Endothelial cell of umbilical vein (primary cell): ENCODE results near the gene MPST. TPM values are rescaled to one million over a fixed set of nuclear protein-coding genes. Genes with fewer than 3 reads are reported as not detected.

ENCODE experiments used
- BruUV-seq: library from RNA; stranded (reverse); fragments of 400-500 nt; replicated peaks from 2 replicates; lab custom pipeline; 2021; lab: Mats Ljungman, UMichigan
- CTCF ChIA-PET: fragments of 300-600, 350-600 bp; sonication (Branson Sonifier 250); formaldehyde crosslinking; loops from one replicate; lab custom pipeline; 2021; ENCODE audit warnings: antibody characterized with exemption, inconsistent platforms; lab: Charles Lee
- POLR2A ChIA-PET: fragments of 300-600, 350-600 bp; sonication (Branson Sonifier 250); formaldehyde crosslinking; loops from one replicate; lab custom pipeline; 2021; ENCODE audit warnings: antibody characterized with exemption, inconsistent platforms; lab: Charles Lee
- DNase-seq: peaks from one replicate; pipeline ENCODE4 v3.0.0-alpha.2; 2011; ENCODE audit warnings: low read depth, low spot score
- FAIRE-seq: peaks from 2 replicates; lab custom pipeline; 2011; peaks lifted over from hg19 to GRCh38; lab: Jason Lieb, UNC
- H2AFZ ChIP-seq: 2 replicates; pipeline ENCODE4 v1.6.0; 2012; ENCODE audit warnings: low read depth, low read length, control low read depth, inconsistent platforms
- H3K27ac ChIP-seq: 2 replicates; pipeline ENCODE4 v1.5.1; 2011; ENCODE audit warnings: low read depth, mild to moderate bottlenecking, control low read depth, low read length, moderate library complexity; ENCODE audit not compliant: insufficient read depth
- H3K27me3 ChIP-seq, 2 experiments: 2 replicates each; pipeline versions ENCODE4 v1.6.0 to v1.6.1; 2011; ENCODE audit warnings: low read length in 2 of 2, mixed read lengths in 1 of 2; ENCODE audit not compliant: control insufficient read depth in 2 of 2, insufficient read depth in 2 of 2
- H3K36me3 ChIP-seq, 2 experiments: 2 replicates in 1 of 2; 3 replicates in 1 of 2; pipeline ENCODE4 v1.5.1; 2011; ENCODE audit warnings: low read length in 2 of 2, mild to moderate bottlenecking in 1 of 2, moderate library complexity in 1 of 2; ENCODE audit not compliant: control insufficient read depth in 2 of 2, insufficient read depth in 2 of 2; ENCODE audit errors: extremely low read depth in 1 of 2
- H3K4me1 ChIP-seq: 3 replicates; pipeline ENCODE4 v1.5.1; 2011; ENCODE audit warnings: mild to moderate bottlenecking, low read length; ENCODE audit not compliant: control insufficient read depth, insufficient read depth; ENCODE audit errors: extremely low read depth
- H3K4me2 ChIP-seq: 2 replicates; pipeline ENCODE4 v1.6.1; 2011; ENCODE audit warnings: low read length, control low read depth, mixed read lengths; ENCODE audit not compliant: insufficient read depth
- H3K4me3 ChIP-seq, 3 experiments: fragments of 200-600 bp in 1 of 3; sonication (generic), shearing (Covaris generic) in 1 of 3; replicated peaks in 1 of 3; 2 replicates each; pipeline ENCODE4 v1.5.1; 2011 to 2016; ENCODE audit warnings: control low read depth in 3 of 3, low read length in 3 of 3, mild to moderate bottlenecking in 2 of 3, inconsistent platforms in 1 of 3, low read depth in 1 of 3, moderate library complexity in 1 of 3; ENCODE audit not compliant: insufficient read depth in 1 of 3
- H3K79me2 ChIP-seq: 2 replicates; pipeline ENCODE4 v1.6.0; 2012; ENCODE audit warnings: low read length, inconsistent platforms; ENCODE audit not compliant: control insufficient read depth, insufficient read depth
- H3K9ac ChIP-seq: replicated peaks from 2 replicates; pipeline ENCODE3; 2011; ENCODE audit warnings: low read length, control low read depth; ENCODE audit not compliant: insufficient read depth; ENCODE audit errors: extremely low read depth
- H3K9me1 ChIP-seq: replicated peaks from 3 replicates; pipeline ENCODE4 v1.6.0; 2011; ENCODE audit warnings: mild to moderate bottlenecking, low read length; ENCODE audit not compliant: control insufficient read depth, insufficient read depth; ENCODE audit errors: extremely low read depth
- H3K9me3 ChIP-seq: replicated peaks from 2 replicates; pipeline ENCODE4 v1.5.1; 2012; ENCODE audit warnings: low read length, inconsistent platforms; ENCODE audit not compliant: control insufficient read depth, insufficient read depth
- H4K20me1 ChIP-seq: replicated peaks from 2 replicates; pipeline ENCODE3; 2011; ENCODE audit warnings: mild to moderate bottlenecking, low read length; ENCODE audit not compliant: control insufficient read depth, insufficient read depth; ENCODE audit errors: extremely low read depth
- EZH2 ChIP-seq: IDR thresholded peaks from 2 replicates; pipeline ENCODE4 v1.6.1; 2012; ENCODE audit warnings: borderline replicate concordance, low read depth, mild to moderate bottlenecking, moderate library complexity, low read length, inconsistent platforms; ENCODE audit not compliant: severe bottlenecking
- FOS ChIP-seq: IDR thresholded peaks from 2 replicates; pipeline ENCODE4 v1.6.1; 2011; ENCODE audit warnings: mild to moderate bottlenecking, low read length, moderate library complexity, borderline replicate concordance; ENCODE audit not compliant: insufficient read depth
- GATA2 ChIP-seq: IDR thresholded peaks from 2 replicates; pipeline ENCODE4 v1.7.0; 2011; ENCODE audit warnings: low read depth, mild to moderate bottlenecking, moderate library complexity, mixed read lengths, low read length; ENCODE audit not compliant: insufficient read length, insufficient read depth
- JUN ChIP-seq: IDR thresholded peaks from 2 replicates; pipeline ENCODE4 v1.6.1; 2011; ENCODE audit warnings: borderline replicate concordance, low read depth; ENCODE audit not compliant: insufficient read length, insufficient read depth
- MYC ChIP-seq: IDR thresholded peaks from one replicate; pipeline ENCODE4 v1.6.1; 2011; ENCODE audit warnings: mild to moderate bottlenecking, low read depth, low read length
- POLR2A ChIP-seq: IDR thresholded peaks from 2 replicates; pipeline ENCODE4 v1.6.1; 2012; ENCODE audit warnings: low read depth, mild to moderate bottlenecking, control low read depth, low read length
- POLR2AphosphoS5 ChIP-seq: IDR thresholded peaks from 2 replicates; pipeline ENCODE4 v1.6.1; 2012; ENCODE audit warnings: low read depth, mild to moderate bottlenecking, control low read depth, low read length, moderate library complexity; ENCODE audit not compliant: insufficient read depth
- dilution Hi-C: fragments of 300-500 bp; cut with MboI; formaldehyde crosslinking; loops from one replicate; pipeline ENCODE4 v1.15.0; 2019; ENCODE audit warnings: low sequenced_read_pairs; ENCODE audit not compliant: extremely low pct_ligation_motif_present
- intact Hi-C: fragments of 100-400 bp; cut with micrococcal nuclease; formaldehyde crosslinking; loops from one replicate; pipeline ENCODE4 v1.10.0; 2022
- polyA plus RNA-seq, 4 experiments: library from polyadenylated mRNA; depleted of rRNA in 3 of 4; stranded (reverse) in 3 of 4; unstranded in 1 of 4; fragments of >200 nt; gene quantifications; 2 replicates each; pipeline versions ENCODE4 v1.2.1 to v1.2.3, GENCODE V29; 2011 to 2012; ENCODE audit warnings: missing spikeins in 1 of 4
- total RNA-seq: library from RNA; stranded (reverse); gene quantifications from 2 replicates; pipeline ENCODE4 v1.2.3, GENCODE V29; 2021
- TF ChIP-seq, protein P1 (sequence below), 2 donors: IDR thresholded peaks; 1 replicate in 1 of 2; 2 replicates in 1 of 2; pipeline ENCODE4 v1.5.1; 2011; ENCODE audit warnings: low read length in 2 of 2, mild to moderate bottlenecking in 2 of 2, moderate library complexity in 2 of 2, control low read depth in 1 of 2, inconsistent platforms in 1 of 2, low read depth in 1 of 2; ENCODE audit not compliant: insufficient read depth in 1 of 2; ENCODE audit errors: extremely low read depth in 1 of 2
- TF ChIP-seq, protein P2 (sequence below): IDR thresholded peaks from 2 replicates; pipeline ENCODE4 v1.6.1; 2011; ENCODE audit not compliant: insufficient read depth, insufficient read length

The MPST gene
- total and polyA plus RNA-seq, 2 donors (not counting 3 experiments of a cell fraction or from before 2014, with no cell fraction given) = 93.2 to 124 TPM

DNA sequence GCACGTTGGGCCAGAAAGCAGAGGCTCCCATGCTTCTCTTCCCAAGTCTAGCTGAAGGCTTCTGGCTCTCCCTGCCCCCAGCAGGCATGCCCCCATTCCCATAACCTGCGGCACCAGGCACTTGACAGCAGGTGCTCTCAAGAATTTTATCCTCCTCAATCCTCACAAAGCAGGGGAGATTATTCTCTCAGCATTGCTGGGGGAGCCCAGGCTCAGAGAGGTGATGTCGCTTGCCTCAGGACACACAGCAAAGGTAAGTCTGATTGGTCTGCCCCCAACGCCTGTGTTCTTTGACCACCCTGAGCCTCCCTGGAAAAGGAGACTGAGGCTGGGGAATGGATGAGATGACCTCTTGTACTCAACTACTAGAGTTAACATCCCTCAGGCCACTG is 5.1 kb upstream of the MPST start:
- Histone ChIP-seq H3K27ac (no peak overlapping the region), H3K27me3 (no peaks in the 10 kb centered on the region), H3K9ac (no peak overlapping the region), H3K4me3 (no peak overlapping the region), H3K4me1 (peaks cover 9% of the 10 kb centered on the region), H3K9me3 (no peaks in the 10 kb centered on the region), H3K4me2 (no peak overlapping the region), H3K36me3 (peaks cover 2 to 6% of the 10 kb centered on the region in 2 experiments), H3K9me1 (no peaks in the 10 kb centered on the region), H3K79me2 (peaks cover 10% of the 10 kb centered on the region), H2AFZ (no peak overlapping the region), H4K20me1 (no peaks in the 10 kb centered on the region)
- intact Hi-C loops = no loop called here
- dilution Hi-C loops = no loop called here
- ChIA-PET POLR2A (no interaction called here), CTCF (interaction anchor here (0.8 kb wide), 1 partner anchor 140 kb away, joined by 3 read pairs; no protein-coding TSS in a partner anchor)
- no peak for TF ChIP-seq FOS
- FAIRE-seq (no peak), DNase-seq (no peak)
- no TSS peak for BruUV-seq

DNA sequence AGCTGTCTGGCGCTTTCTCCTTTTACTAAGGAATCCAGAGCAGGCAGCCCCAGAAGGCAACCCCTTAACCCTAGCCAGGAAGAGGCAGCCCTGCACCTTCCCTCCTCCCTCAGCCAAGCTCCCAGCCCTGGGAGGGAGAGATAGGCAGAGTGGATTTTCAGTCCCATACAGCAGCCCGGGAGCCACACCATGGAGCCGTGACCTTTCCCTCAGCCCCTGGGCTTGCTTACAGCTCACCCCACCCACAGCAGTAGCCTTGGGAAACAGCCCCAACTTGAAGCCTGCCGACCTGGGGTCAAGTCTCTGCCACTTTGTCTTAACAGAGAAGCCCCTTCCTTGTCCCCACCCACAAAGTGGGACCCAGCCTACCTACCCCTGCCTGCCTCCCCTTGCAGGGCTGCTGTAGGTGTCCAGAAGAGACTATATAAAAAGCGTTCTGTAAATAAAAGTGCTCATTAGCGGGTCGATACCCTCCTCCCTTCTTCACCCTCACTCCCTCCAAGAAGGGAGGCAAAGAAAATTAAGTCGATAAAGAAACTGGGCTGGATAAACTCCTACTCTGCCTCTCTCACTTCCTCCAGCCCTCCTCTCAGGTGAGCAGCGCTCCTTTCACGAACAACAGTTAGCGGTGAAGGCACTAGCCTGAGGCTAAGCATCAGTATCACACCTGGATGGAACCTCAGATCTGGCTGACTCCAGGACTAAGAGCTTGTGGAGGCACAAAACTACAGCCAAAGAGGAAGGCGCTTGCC is 4.5 kb upstream of the MPST start:
- POLR2A ChIA-PET = no interaction called here
- Histone ChIP-seq H3K9me1 (no peaks in the 10 kb centered on the region), H3K9me3 (no peaks in the 10 kb centered on the region), H2AFZ (no peak overlapping the region), H3K79me2 (peaks cover 12% of the 10 kb centered on the region), H3K27ac (no peak overlapping the region), H3K36me3 (peaks cover 2 to 6% of the 10 kb centered on the region in 2 experiments), H3K9ac (no peak overlapping the region), H3K4me3 (no peak overlapping the region), H3K4me1 (peaks cover 9% of the 10 kb centered on the region), H3K27me3 (no peaks in the 10 kb centered on the region), H3K4me2 (no peak overlapping the region), H4K20me1 (no peaks in the 10 kb centered on the region)
- dilution Hi-C loops (no loop called here), intact Hi-C loops (no loop called here)
- no peak for FAIRE-seq
- no TSS peak for BruUV-seq
- DNase-seq = no peak
- CTCF ChIA-PET = interaction anchor here (0.8 kb wide), 1 partner anchor 141 kb away, joined by 3 read pairs; no protein-coding TSS in a partner anchor
- TF ChIP-seq POLR2AphosphoS5 = no peak
- TF ChIP-seq FOS = no peak
- no peak for TF ChIP-seq POLR2A
- TF ChIP-seq, protein P1, sequence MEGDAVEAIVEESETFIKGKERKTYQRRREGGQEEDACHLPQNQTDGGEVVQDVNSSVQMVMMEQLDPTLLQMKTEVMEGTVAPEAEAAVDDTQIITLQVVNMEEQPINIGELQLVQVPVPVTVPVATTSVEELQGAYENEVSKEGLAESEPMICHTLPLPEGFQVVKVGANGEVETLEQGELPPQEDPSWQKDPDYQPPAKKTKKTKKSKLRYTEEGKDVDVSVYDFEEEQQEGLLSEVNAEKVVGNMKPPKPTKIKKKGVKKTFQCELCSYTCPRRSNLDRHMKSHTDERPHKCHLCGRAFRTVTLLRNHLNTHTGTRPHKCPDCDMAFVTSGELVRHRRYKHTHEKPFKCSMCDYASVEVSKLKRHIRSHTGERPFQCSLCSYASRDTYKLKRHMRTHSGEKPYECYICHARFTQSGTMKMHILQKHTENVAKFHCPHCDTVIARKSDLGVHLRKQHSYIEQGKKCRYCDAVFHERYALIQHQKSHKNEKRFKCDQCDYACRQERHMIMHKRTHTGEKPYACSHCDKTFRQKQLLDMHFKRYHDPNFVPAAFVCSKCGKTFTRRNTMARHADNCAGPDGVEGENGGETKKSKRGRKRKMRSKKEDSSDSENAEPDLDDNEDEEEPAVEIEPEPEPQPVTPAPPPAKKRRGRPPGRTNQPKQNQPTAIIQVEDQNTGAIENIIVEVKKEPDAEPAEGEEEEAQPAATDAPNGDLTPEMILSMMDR (IDR thresholded peaks at IDR 0.05; ENCODE audit: extremely low read depth in 1 of 2, insufficient read depth in 1 of 2, low read depth in 1 of 2, low read length in 2 of 2) = no peak
- TF ChIP-seq JUN = no peak
- no peak for TF ChIP-seq MYC
- no peak for TF ChIP-seq GATA2
- no peak for TF ChIP-seq EZH2
- TF ChIP-seq, protein P2, sequence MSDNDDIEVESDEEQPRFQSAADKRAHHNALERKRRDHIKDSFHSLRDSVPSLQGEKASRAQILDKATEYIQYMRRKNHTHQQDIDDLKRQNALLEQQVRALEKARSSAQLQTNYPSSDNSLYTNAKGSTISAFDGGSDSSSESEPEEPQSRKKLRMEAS = no peak
